Gastrocnemius medialis (tissue), 4 donors: ENCODE data around the gene DTHD1.

Experiments
- CTCF ChIP-seq, 5 experiments: fragments of 450-650 bp in 3 of 5; fragments of 200-600 bp in 2 of 5; sonication (generic) in 2 of 5; IDR thresholded peaks in 4 of 5; conservative IDR thresholded peaks in 1 of 5; 1 replicate in 4 of 5; 2 replicates in 1 of 5; pipeline ENCODE4 v1.5.1; 2016 to 2019; ENCODE audit warnings: antibody characterized with exemption in 5 of 5, mild to moderate bottlenecking in 3 of 5, moderate library complexity in 3 of 5
- POLR2A ChIP-seq, 2 donors: fragments of 450-650 bp; IDR thresholded peaks; one replicate each; pipeline ENCODE4 v1.6.1; 2017; ENCODE audit warnings: antibody characterized with exemption in 2 of 2, mild to moderate bottlenecking in 2 of 2, moderate library complexity in 2 of 2

GRCh38 chr4:36292556-36293188 lies 11.3 kb downstream of the DTHD1 start:
- TF ChIP-seq CTCF (IDR thresholded peaks at IDR 0.05 in 4 of 5, conservative IDR thresholded peaks at IDR 0.05 in 1 of 5) (no peak), POLR2A (IDR thresholded peaks at IDR 0.05) (no peak)
